ENCODE data around the gene TMED1. TPM values are rescaled to one million over a fixed set of nuclear protein-coding genes. Genes with fewer than 3 reads are reported as not detected.
"Not testable (repeated sequence)": the region's sequence is repeated elsewhere in the genome, so short reads cannot be mapped to it uniquely, and the experiment has no call there.

Gene TMED1
- total RNA-seq, 6 experiments from 2014 or later: 42.8 to 65.0 (median 48.1) TPM

- Mint-ChIP-seq H3K9me3 (no peaks in the 10 kb centered on the region), H3K36me3 (ENCODE audit: low read depth) (no peaks in the 10 kb centered on the region; the same call in 1 of the 2 replicates), H3K4me1 (ENCODE audit: low read depth) (peaks cover 23% of the 10 kb centered on the region), H3K27me3 (ENCODE audit: insufficient read depth) (no peaks in the 10 kb centered on the region; the same call in 1 of the 2 replicates), H3K27ac (peak overlapping the region; percentile 83), H3K4me3 (peak overlapping the region; percentile 95)
- no peak for DNase-seq
- 0 out of 2 replicates have a peak, but pooled peaks have one; percentile 41 for TF ChIP-seq CTCF (IDR thresholded peaks at IDR 0.05)
Observed at GRCh38 chr19:10872546-10873107, 36.6 kb upstream of the TMED1 start.

GRCh38 chr19:10871711-10872545, 35.9 kb upstream of the TMED1 start:
- no peak for DNase-seq
- no peaks in the 10 kb centered on the region; the same call in 1 of the 2 replicates for H3K36me3 Mint-ChIP-seq (ENCODE audit: low read depth)

GRCh38 chr19:10870955-10871603, 35.1 kb upstream of the TMED1 start, which contains the start of gene CARM1:
CARM1 (plus strand) TSS chr19:10871553; CDS start chr19:10871703, 150 bp downstream.
- peak; percentile 95 for DNase-seq
- peak; percentile 78 for TF ChIP-seq CTCF (IDR thresholded peaks at IDR 0.05)
- H3K4me3 Mint-ChIP-seq: peak within 1 kb of the TSS; percentile 95
- no peaks in the 10 kb centered on the region; the same call in 1 of the 2 replicates for H3K27me3 Mint-ChIP-seq (ENCODE audit: insufficient read depth)
- peak within 1 kb of the TSS; percentile 90 for H3K27ac Mint-ChIP-seq
- no peaks in the 10 kb centered on the region; the same call in 1 of the 2 replicates for H3K36me3 Mint-ChIP-seq (ENCODE audit: low read depth)
- no peaks in the 10 kb centered on the region for H3K9me3 Mint-ChIP-seq
- H3K4me1 Mint-ChIP-seq (ENCODE audit: low read depth): peaks cover 18% of the 10 kb centered on the region

More at GRCh38 chr19:10871711-10872545, 35.9 kb upstream of the TMED1 start:
- H3K4me3 Mint-ChIP-seq: peak overlapping the region; percentile 95
- H3K9me3 Mint-ChIP-seq: no peaks in the 10 kb centered on the region
- no peaks in the 10 kb centered on the region; the same call in 1 of the 2 replicates for H3K27me3 Mint-ChIP-seq (ENCODE audit: insufficient read depth)
- TF ChIP-seq CTCF (IDR thresholded peaks at IDR 0.05): peak; percentile 59
- H3K27ac Mint-ChIP-seq: peak overlapping the region; percentile 83
- peaks cover 20% of the 10 kb centered on the region for H3K4me1 Mint-ChIP-seq (ENCODE audit: low read depth)

- DNase-seq: no peak
- H3K4me1 Mint-ChIP-seq (ENCODE audit: low read depth): peaks cover 18% of the 10 kb centered on the region
- peak overlapping the region; percentile 90 for H3K27ac Mint-ChIP-seq
Observed at GRCh38 chr19:10870501-10870954, 34.5 kb upstream of the TMED1 start.

GRCh38 chr19:10869872-10870311, 33.9 kb upstream of the TMED1 start:
- H3K4me3 Mint-ChIP-seq; H3K36me3 Mint-ChIP-seq (ENCODE audit: low read depth); H3K9me3 Mint-ChIP-seq; H3K27ac Mint-ChIP-seq; H3K27me3 Mint-ChIP-seq (ENCODE audit: insufficient read depth); DNase-seq: not testable (repeated sequence)
- peaks cover 18% of the 10 kb centered on the region for H3K4me1 Mint-ChIP-seq (ENCODE audit: low read depth)

More at GRCh38 chr19:10870501-10870954, 34.5 kb upstream of the TMED1 start:
- no peaks in the 10 kb centered on the region for H3K9me3 Mint-ChIP-seq
- no peaks in the 10 kb centered on the region; the same call in 1 of the 2 replicates for H3K36me3 Mint-ChIP-seq (ENCODE audit: low read depth)
- peak overlapping the region; percentile 87 for H3K4me3 Mint-ChIP-seq
- H3K27me3 Mint-ChIP-seq (ENCODE audit: insufficient read depth): no peaks in the 10 kb centered on the region; the same call in 1 of the 2 replicates
- no peak for TF ChIP-seq CTCF (IDR thresholded peaks at IDR 0.05)
